EL (cell line): ENCODE measurements around the gene CENPM.

Source experiments
- DNase-seq: peaks from one replicate; pipeline ENCODE4 v3.0.0-alpha.2; 2016

The CENPM gene

GRCh38 chr22:41892721-41893120, 54.2 kb downstream of the CENPM start:
- DNase-seq: no peak

- DNase-seq: no peak
These were observed 55.5 kb downstream of the CENPM start for GRCh38 chr22:41891407-41891806.
